Right kidney (tissue), 1 donor: ENCODE measurements around the gene BTBD2.
"Not testable (repeated sequence)": the region's sequence is repeated elsewhere in the genome, so short reads cannot be mapped to it uniquely, and the experiment has no call there.

Experiments used
- DNase-seq: peaks from one replicate; pipeline ENCODE4 v3.0.0-alpha.2; 2016

Gene BTBD2

DNA sequence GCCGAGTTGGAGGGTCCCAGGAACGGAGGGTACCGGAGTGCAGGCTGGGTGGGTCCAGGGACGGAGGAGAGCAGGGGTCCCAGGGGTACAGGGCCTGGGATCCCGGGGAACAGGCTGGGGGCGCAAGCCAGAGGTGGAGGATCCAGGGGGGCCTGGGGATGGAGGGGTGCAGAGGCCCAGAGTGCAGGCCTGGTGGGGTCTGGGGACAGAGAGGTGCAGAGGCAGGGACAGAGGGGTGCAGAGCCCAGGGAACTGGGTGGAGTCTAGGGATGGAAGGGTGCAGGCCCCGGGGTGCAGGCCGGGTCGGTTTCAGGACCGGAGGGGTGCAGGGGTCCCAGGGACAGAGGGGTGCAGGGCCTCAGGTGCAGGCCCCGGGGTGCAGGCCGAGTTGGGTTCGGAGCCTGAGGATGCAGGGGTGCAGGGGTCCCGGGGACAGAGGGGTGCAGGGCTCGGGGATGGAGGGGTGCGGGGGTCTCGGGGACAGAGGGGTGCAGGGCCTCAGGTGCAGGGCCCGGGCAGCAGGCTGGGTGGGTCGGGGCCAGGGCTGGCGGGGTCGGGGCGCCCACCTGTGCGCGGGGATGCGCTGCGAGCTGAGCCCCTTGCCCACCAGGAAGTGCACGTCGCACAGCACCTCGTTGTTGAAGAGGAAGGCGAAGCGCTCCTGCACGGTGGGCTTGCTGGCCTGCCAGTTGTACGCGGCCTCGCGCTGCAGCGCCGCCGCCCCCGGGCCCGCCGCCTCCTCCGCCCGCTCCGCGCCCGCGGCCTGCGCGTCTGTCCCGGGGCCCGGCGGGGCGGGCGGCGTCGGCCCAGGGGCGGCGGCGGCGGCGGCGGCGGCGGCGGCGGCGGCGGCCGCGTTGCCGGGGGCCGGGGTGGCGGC is 545 bp downstream of the BTBD2 start:
- peak; percentile 45 for DNase-seq

DNA sequence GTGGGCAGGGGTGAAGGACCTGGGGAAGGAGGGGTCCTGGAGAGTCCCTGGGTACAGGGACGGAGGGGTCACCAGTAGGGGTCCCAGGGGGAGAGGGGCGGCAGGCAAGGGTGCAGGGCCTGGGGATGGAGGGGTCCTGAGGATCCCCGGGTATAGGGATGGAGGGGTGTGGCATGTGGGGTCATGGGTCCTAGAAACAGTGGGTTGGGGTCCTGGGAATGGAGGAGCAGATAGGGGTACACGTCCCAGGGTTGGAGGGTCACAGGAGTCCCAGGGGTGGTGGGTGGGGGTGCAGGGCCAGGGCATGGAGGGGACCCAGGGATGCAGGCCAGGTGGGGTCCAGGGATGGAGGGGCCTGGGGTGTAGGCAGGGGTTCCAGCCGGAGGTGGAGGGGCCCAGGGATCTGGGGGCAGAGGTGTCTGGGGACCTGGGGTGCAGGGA is 1.4 kb downstream of the BTBD2 start:
- no peak for DNase-seq

DNA sequence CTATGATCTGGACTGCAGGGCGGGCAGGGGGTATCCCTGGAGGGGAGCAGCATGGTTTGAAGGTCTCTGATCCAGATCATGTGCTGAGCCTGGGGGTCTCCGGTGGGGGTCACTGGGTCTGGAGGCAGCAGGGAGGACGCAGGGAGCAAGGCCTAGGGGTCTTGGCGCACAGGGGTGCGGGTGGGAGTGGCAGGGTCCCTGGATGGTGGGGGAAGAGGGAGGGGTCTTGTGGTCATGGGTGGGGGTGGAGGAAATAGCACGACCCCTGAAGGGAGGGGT is 1.9 kb downstream of the BTBD2 start:
- no peak for DNase-seq

DNA sequence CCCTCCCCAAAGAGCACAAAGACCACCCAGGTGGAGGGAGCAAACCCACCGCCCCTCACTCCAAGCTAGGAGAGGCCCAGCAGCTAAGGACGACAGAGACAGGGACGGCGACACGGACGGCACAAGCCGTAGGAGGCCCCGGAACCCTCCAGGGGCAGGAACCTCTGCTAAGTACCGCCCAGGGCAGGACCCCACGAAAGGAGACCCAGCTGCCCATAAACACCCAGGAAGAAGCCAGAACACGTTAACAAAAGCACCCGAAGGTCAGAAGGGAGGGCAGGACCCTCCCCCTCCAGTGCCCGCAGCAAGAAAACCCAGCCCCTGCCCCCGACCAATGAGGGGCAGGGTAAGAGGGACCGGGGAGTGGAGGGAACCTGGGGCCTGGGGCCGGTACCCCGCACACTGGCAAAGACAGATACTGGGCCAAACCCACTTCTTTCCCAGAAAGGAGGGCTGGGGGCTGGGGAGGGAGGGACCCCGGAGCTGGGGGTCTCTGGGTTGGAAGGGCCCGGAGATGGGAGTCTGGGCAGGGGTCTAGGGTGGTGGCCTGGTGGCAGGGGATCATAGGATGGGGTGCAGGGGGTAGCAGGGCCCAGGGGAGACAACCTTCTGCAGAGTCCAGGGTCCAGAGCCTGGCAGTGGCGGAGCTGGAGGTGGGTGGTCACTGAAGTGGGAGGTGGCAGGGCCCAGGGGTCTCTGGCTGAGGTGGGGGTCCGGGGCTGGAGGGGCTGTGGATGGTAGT is 2.4 kb downstream of the BTBD2 start:
- no peak for DNase-seq

DNA sequence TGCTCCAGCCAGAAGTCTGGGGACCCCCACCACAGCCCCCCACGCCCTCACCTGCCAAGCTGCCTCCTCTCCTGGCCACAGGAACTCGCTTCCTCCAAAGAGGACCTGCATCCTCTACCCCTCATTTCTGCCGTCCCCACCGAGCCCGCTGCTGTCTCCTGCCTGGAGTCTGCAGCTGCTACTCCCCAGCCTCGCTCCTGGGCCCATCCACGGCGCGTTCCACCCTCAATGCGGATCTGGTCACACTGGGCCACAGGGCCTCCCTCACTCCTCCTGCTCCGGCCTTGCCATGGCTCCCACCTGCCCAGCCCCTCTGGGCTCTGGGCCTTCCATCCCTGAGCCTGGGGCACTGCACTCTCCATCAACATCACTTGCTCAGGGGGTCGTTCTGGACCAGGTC is 4.3 kb downstream of the BTBD2 start:
- no peak for DNase-seq

DNA sequence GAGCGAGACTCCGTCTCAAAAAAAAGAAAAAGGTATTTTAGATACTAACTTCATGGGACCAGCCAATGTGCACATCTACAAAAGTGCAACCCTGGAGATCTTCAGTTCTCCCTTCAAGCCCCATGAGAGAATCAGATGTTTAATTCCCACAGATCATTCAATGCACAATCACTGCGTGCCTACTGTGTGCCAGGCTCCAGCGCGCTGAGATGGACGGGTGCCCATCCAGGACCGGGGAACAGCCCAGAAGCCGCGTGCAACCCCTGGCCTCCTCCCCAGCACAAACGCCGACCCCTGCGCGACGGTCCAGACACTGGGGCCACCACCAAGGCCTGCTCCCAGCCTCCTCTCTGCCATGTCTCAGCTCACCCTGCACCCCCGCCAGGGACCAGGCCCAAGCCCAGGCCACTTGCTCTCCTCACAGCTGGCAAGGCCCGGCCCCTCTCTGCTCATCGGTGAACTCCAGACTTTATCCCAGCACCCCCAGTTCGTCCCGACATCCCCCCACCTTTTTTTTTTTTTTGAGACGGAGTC is 5.3 kb downstream of the BTBD2 start:
- DNase-seq: no peak

DNA sequence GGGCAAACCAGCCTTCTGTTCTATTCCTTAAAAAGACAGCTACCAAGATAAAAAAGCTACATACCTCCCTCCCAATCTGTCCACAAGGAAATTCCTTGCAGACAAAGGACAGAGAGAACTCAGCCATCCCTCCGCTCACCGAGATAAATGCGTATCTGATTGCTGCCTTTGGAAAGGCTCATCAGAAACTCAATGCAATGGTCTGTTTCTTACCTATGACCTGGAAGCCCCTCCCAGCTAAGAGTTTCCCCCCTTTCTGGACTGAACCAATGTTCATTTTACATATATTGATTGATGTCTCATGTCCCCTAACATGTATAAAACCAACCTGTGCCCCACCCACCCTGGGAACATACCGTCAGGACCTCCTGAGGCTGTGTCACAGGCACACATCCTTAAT is 11.6 kb downstream of the BTBD2 start:
- no peak for DNase-seq

DNA sequence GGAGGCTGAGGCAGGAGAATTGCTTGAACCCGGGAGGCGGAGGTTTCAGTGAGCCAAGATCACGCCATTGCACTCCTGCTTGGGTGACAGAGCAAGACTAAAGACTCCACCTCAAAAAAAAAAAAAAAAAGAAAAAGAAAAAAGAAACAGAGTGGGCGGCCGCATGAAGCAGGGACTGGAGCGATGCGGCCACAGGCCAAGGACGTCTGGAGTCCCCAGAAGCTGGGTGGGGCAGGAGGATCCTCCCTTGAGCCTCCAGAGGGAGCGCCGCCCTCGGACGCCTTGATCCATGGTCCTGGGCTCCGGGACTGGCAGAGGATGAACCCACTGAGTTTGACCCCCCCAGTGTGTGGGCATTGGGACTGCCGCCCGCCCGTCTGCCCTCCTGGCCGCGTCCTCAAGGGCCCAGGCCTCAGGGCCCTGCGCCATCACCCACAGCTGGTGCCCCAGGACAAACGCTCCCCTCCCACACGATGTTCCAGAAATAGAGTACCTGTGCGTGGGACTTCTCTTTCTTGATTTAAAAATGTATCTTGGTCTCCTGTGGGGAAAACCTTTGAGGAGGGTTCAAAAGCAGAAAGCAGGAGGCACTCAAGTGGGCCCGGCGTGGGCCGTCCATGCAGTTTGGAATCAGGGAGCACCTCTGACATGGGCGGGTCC is 15.5 kb downstream of the BTBD2 start:
- DNase-seq: no peak

DNA sequence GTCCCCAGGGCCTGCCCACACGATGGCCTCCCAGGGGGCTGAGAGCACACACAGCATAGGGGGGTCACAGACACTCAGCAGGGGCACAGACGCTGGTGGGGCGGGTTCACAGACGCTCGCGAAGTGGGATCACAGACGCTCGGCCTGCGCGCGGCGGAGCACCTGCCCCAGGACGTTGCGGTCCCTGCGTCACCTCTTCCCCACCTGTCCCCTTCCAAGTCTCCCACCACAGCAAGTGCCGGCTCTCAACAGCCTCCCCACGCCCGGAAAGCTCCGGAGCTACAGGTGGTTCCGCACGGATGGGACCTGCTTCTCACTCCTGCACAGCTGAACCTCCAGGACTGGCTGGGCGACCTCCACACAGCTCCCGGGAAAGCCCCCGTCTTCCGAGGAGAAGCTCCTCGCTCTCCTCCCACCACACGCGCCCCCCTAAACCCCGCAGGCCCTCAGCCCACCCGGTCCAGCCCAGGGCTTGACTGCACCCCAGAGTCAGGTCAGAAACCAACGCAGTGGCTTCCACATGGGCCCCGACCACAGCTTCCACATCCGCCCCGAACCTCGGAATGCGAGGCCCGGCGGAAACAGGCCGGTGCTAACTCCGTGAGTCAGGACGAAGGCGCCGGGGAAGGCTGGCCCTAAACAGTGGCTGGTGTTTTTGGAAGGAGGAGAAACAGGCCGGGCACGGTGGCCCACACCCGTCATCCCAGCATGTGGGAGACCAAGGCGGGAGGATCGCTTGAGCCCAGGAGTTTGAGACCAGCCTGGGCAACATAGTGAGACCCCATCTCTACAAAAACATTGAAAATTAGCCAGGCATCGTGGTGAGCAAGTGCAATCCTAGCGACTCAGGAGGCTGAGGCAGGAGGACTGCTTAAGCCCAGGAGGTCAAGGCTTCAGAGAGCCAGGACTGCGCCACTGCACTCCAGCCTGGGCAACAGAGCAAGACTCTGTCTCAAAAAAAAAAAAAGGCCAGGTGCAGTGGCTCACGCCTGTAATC is 16.5 kb downstream of the BTBD2 start:
- DNase-seq: no peak

DNA sequence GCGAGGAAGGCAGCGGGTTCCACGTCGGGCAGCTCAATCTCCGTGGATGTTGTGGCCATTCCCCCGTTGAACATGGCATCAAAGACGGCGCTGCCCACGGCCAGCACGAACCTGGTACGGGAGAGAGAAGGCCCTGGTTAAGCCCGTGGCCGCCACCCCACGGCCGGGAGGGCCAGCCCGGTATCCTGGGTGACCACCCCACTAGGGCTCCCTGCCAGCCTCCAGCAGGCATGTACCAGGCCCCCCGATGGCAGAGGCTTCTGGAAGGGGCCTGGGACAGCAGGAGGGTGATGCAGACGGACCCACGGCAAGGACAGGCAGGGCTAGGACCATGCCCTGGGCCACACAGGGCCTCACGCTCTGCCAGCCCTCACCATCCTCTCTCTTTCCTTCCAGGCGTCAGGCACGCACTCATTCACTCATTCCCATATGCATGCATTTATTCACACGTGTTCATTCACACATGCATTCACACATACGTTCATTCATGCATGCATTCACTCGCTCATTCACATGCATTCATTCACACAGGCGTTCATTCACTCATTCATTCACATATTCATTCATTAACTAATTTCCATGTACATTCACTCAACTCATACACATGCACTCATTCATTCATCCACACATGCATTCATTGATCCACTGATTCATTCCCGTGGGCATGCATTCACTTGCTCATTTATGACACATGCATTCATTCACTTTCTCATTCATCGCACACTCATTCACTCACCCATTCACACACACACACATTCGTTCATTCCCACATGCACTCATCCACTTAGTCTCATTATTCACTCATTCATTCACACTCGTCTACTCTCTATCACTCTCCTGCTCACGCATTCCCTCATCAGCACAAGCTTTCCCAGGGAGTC is 17.9 kb downstream of the BTBD2 start:
- DNase-seq: no peak

DNA sequence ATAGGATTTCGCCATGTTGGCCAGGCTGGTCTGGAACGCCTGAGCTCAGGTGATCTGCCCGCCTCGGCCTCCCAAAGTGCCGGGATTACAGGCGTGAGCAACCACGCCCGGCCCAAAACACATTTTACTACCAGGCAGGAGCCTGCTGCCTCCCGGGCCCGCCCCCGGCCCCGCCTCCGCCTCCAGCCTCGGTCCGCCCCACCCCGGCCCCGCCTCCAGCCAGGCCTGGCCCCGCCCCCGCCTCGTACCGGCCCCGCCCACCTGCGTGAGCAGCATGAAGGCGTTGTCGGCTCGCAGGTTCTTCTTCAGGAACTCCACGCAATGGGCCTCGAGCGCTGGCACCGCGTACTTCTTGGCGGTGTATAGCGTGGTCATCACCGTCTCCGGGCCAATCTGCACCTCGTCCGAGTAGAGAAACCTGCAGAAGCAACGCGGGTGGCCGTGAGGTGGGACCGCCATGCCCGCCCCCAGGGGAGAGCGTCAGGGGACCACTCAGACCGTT is 22.7 kb downstream of the BTBD2 start:
- DNase-seq: no peak

DNA sequence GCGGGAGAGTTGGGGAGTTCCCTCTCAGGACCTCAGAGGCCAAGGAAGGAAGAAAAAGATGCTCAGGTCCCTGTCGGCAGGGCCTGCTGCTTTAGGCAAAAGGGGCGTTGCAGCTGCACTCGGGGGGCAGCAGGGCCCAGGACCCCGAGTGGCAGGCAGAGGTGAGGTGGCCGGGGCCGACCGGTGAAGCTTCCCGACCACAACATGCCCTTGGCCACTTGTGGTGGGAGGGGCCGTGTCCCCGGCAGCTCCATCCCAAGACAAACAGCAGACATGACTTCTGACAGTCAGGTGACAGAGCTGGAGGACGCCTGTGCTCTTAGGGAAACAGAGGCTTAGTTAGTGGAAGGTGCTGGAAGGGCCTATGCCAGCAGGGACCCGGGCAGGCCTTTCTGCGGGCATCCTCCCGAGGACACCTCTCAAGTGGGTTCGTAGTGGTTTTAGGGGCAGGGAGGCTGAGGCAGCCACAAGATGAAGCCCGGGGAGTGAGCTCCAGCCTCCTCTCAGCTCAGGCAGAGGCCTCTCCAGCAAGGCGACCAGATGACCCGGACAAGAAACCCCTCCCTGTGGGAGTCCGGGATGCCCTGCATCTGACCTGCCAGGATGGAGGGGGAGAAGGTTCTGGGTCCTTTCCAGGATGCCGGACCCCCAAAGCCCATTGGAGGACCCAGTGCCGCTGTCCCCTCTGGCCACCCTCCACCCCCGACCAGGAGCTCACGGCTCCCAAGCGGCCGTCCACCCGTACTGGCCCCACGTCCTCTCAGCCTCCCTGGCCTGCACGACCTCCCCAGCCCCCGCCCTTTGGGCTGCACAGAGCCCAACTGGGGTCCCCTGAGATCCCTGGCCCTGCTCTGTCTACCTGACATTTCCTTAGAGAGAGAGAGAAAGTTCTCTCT is 24.2 kb downstream of the BTBD2 start:
- no peak for DNase-seq

DNA sequence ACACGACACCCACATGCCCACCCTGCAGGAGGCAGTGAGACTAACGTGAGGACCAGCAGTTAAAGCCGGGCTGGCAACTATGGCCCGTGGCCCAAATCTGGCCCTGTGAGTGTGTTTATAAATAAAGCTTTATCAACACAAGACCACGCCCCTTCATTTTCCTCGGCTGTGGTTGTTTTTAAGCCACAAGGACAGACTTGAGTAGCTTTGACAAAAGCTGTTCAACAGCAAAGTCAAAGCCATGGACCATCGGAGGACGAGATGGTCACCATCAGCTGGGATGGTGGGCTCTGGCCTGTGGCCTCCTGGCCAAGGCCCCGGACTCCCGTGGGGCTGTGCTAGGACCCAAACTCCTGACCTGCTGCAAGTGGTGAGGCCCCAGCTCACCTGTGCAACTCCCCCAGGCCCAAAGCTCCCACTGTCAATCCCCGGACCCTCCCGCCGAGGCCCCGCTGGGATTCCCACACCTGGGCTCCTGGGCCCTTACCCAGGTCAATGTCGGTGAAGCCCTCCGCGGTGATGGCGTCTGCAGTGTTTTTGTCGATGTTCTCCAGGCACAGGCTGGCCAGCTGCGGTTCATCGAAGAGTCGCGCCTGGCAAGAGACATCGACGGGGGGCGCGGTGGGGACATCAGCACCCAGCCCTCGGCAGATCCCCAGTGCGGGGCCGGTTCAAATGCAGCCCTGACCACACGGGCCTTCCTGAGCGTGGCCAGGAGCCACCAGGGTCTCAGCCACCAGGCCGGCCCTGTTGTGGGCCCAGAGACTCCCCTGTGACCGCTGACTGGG is 25.1 kb downstream of the BTBD2 start:
- DNase-seq: no peak

DNA sequence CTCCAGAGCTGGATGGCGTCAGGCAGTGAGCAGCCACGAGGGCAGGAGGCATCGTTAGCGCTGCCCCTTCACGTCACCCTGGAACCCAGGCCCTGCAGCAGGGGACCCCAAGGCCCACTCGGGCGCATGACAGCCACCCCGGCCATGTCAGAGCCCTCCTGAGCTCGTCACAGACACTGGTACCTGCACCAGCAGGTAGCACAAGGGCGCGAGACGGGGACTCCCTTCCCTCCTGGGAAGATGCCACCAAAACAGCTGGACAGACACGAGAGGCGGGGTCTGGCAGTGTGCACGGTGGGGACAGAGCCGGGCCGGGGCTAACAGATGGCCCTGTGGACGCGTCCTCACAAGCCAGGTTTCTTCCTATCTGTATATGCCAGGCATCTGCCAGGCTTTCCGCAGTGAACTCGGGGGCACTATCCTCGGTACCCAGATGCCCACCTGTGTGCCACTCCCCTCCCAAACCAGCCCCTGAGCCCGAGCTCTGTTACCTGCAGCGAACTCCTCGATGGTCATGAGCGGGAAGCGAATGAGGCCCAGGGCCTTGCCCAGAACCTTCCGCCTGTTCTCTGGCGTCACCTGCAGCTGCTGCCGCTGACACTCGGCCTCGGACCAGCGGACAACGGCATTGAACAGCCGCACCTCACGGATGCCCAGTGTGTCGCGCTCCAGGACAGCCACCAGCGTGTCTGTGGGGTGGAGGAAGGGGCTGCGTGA is 25.8 kb downstream of the BTBD2 start:
- DNase-seq: no peak

DNA sequence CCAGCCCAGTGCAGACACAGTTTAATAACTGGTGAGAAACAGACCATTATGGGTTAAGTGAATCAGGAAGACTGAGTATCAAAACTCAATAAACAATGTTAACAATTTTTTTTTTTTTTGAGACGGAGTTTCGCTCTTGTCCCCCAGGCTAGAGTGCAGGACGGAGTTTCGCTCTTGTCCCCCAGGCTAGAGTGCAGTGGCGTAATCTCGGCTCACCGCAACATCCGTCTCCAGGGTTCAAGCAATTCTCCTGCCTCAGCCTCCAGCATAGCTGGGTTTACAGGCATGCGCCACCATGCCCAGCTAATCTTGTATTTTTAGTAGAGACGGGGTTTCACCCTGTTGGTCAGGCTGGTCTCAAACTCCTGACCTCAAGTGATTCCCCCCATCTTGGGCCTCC is 27.1 kb downstream of the BTBD2 start:
- DNase-seq: not testable (repeated sequence)

DNA sequence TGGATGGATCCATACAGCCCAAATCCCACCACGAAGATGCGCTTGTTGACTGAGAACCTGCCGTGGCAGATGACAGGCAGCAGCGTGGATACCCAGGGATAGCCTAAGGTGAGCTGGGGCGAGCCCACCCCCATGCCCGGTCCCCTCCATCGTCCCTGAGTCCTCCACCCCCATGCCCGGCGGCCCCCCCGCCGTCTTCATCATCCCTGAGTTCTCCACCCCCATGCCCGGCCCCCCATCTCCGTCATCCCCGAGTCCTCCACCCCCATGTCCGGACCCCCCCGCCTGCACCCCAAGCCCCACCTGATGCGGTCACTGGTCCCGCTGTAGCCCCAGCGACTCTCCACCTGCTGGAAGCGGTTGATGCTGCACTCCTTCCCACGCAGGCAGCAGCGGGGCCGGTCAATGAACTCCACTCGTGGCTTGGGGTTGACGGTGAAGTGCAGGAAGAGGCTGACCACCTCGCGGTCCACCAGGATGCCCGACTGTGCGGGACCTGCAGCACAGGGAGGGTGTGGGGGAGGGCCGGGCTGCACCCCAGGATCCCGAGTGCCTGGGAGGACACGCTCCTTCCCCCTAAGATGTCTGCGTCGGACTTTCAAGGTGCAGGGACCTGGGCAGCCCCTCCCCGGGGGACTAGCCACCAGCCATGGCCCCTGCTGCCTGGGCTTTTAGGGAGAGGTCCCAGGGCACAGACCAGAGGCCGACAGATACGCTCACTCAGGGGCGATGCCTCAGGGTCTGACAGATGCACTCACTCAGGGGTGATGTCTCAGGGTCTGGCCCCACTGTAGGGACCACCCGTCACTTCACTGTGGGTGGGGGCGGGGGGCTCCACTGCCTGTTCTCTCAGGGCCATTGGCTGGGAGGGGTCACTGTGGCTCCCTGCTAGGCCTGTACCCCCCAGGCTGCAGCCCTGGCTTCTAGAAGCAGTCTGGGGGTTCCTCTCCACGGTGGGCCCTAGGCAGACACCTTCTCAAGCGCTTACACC is 28.0 kb downstream of the BTBD2 start:
- DNase-seq: no peak
